Right atrium auricular region (tissue), 2 donors: ENCODE measurements around the gene NINJ2. TPM values are rescaled to one million over a fixed set of nuclear protein-coding genes. Genes with fewer than 3 reads are reported as not detected.

Experiments
- DNase-seq: peaks from one replicate; pipeline ENCODE4 v3.0.0-alpha.2; 2019; ENCODE audit warnings: low spot score
- H3K27ac ChIP-seq, 2 donors: fragments of 200-600 bp; sonication (generic); 1 replicate in 1 of 2; 2 replicates in 1 of 2; pipeline ENCODE4 v1.5.1; 2016 to 2019
- H3K27me3 ChIP-seq, 2 donors: fragments of 200-600 bp; sonication (generic); one replicate each; pipeline versions ENCODE4 v1.5.1 to v1.6.0; 2017 to 2019
- H3K36me3 ChIP-seq: fragments of 200-600 bp; sonication (generic); one replicate; pipeline ENCODE4 v1.5.1; 2016
- H3K4me1 ChIP-seq, 2 donors: fragments of 200-600 bp; sonication (generic); one replicate each; pipeline versions ENCODE4 v1.5.1 to v1.6.0; 2017 to 2019
- H3K4me3 ChIP-seq, 2 donors: fragments of 200-600 bp; sonication (generic); 1 replicate in 1 of 2; 2 replicates in 1 of 2; pipeline ENCODE4 v1.5.1; 2017 to 2019; ENCODE audit warnings: mild to moderate bottlenecking in 1 of 2, moderate library complexity in 1 of 2
- H3K9me3 ChIP-seq, 2 donors: fragments of 200-600 bp; sonication (generic); one replicate each; pipeline ENCODE4 v1.5.1; 2019
- total RNA-seq, 2 donors: library from RNA; depleted of rRNA; stranded (reverse); fragments of >200 nt; gene quantifications; one replicate each; pipeline ENCODE4 v1.1.0, GENCODE V29; 2016
- TF ChIP-seq, protein P1 (sequence below), 2 donors: fragments of 200-600 bp; sonication (generic); IDR thresholded peaks; one replicate each; pipeline ENCODE4 v1.5.1; 2019; ENCODE audit warnings: antibody characterized with exemption in 2 of 2

Gene NINJ2
- total RNA-seq, 2 donors from 2014 or later, result 5.4 to 8.8 TPM

DNA sequence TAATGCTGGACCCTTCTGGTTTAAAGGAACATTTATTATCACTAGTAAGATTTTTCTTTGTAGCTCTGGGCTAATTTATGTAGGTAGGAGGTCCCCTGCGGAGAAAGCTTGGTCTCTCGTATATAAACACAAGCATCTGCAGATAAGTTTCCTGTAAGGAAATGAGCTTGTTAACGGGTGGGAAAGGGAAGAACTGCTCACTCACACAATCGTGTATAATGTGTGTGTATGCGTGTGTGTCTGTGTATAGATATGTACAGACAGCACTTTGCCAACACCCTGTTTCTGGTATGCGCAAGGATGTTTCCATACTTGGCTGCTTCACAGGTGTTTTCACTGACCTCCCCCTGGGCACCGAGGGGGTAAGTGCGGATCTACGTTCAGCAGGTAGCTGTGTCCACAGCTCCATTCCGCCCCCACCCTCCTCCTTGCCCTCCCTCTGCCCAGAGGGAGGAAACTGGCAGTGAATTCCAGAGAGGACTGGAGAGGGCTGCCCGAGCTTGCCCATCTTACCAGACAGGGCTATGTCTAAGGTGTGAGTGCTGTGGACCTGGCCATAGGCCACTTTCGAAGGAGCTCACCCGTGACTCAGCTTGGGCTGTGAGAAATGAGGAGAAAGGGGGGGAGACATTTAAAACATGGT, 65.2 kb downstream of the NINJ2 start:
- DNase-seq, result no peak
- Histone ChIP-seq H3K9me3 (no peaks in the 10 kb centered on the region), H3K27me3 (no peaks in the 10 kb centered on the region), H3K36me3 (no peaks in the 10 kb centered on the region), H3K4me3 (no peak overlapping the region), H3K27ac (no peak overlapping the region), H3K4me1 (peaks cover 0 to 10% of the 10 kb centered on the region in 2 donors)
- TF ChIP-seq, protein P1, sequence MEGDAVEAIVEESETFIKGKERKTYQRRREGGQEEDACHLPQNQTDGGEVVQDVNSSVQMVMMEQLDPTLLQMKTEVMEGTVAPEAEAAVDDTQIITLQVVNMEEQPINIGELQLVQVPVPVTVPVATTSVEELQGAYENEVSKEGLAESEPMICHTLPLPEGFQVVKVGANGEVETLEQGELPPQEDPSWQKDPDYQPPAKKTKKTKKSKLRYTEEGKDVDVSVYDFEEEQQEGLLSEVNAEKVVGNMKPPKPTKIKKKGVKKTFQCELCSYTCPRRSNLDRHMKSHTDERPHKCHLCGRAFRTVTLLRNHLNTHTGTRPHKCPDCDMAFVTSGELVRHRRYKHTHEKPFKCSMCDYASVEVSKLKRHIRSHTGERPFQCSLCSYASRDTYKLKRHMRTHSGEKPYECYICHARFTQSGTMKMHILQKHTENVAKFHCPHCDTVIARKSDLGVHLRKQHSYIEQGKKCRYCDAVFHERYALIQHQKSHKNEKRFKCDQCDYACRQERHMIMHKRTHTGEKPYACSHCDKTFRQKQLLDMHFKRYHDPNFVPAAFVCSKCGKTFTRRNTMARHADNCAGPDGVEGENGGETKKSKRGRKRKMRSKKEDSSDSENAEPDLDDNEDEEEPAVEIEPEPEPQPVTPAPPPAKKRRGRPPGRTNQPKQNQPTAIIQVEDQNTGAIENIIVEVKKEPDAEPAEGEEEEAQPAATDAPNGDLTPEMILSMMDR (IDR thresholded peaks at IDR 0.05), result no peak

DNA sequence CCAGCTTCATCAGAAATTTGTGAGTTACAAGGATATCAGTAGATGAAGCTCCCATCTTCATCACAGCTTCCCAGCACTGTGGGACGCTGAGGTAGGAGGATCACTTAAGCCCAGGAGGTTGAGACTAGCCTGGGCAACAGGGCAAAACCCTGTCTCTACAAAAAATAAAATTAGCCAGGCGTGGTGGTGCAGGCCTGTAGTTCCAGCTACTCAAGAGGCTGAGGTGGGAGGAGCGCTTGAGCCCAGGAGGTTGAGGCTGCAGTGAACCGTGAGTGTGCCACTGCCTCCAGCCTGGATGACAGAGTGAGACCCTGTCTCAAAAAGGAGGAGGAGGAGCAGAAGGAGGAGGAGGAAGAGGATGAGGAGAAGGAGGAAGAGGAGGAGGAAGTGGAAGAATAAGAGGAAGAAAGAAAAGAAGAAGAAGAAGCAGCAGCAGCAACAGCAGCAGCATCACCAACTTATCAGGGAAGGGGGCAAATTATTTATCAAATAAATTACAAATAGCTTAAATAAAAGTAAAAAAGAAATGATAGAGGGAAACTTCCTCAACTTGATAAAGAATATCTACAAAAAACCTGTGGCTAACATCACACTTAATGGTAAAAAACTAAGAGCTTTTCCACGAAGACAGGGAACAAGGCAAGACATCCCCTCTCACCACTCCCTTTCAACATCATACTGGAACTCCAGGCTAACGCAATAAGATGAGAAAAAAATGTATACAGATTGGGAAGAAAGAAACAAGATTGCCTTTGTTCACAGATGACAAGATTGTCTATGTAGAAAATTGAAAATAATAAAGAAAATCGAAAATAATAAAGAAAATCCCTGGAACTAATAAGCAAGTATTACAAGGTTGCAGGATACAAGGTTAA, 69.6 kb downstream of the NINJ2 start:
- H3K4me3 ChIP-seq, result no peak overlapping the region
- no peaks in the 10 kb centered on the region for H3K9me3 ChIP-seq
- peak overlapping the region in 1 of 2 donors; percentile 80 for H3K27ac ChIP-seq
- no peaks in the 10 kb centered on the region for H3K27me3 ChIP-seq
- H3K36me3 ChIP-seq, result no peaks in the 10 kb centered on the region
- DNase-seq, result no peak
- peaks cover 0 to 35% of the 10 kb centered on the region in 2 donors for H3K4me1 ChIP-seq
- TF ChIP-seq, protein P1 (IDR thresholded peaks at IDR 0.05), result no peak

DNA sequence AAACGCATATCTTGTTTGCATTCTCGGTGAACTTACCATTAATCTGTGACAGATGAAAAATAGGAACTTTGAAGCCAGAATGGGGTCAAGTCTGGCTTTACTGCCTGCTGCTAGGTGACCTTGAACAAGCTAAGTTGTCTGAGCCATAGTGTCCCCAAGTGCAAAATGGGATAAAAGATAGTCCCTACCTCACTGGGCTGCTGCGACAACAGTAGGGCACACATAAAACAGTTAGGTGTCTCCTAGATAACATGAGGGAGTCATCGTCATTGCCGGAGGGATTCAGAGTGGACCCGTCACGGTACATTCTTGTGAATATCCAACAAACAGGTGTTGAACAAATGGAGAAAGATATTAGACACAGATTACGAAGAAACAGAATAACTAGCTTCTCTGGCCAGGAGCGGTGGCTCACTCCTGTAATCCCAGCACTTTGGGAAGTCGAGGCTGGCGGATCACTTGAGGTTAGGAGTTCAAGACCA, 71.2 kb downstream of the NINJ2 start:
- Histone ChIP-seq H3K4me1 (peaks cover 0 to 24% of the 10 kb centered on the region in 2 donors), H3K27ac (peak overlapping the region; percentile 80 to 83), H3K36me3 (no peaks in the 10 kb centered on the region), H3K27me3 (no peaks in the 10 kb centered on the region), H3K4me3 (no peak overlapping the region), H3K9me3 (no peaks in the 10 kb centered on the region)
- TF ChIP-seq, protein P1 (IDR thresholded peaks at IDR 0.05), result no peak
- no peak for DNase-seq

DNA sequence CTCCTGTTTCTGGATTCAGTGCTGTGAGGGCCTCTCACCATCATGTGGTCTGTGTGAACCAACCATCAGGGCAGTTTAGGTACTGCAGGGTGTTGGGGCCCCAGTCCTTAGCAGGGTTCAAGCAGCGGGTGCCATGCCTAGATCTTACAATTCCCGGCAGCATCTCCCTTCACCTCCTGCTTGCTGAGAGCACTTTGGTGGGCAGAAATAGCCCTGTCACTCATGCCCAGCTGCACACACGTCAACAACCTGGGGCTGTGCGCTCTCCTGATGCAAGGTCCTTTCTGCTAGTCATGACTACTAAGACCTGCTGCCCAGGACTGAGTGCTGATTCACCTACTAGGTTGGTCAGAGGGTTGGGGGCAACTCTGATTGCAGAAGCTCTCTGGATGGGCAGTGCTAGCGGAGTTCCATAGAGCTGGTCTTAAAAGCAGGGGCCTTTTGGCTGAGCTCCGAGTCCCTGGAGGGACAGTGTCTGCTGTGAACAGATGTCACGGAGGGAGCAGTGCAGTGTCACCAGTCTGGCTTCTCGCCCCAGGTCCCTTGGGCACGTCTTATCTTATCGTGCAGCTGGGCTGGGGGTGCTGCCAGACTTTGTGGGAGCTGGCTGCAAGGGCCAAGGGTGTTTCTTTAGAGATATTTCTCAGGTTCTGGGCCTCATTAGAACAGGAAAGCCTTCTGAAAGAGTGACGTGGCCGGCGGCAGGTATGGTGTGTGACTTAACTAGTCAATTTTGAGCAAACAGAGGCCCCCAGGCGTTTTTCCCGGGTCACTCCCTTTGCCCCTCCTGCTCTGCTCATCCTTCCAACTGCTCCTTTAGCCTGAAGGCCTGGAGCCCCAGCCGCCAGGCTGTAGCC, 71.8 kb downstream of the NINJ2 start:
- Histone ChIP-seq H3K4me1 (peaks cover 0 to 24% of the 10 kb centered on the region in 2 donors), H3K27ac (peak overlapping the region; percentile 80 to 83), H3K9me3 (no peaks in the 10 kb centered on the region), H3K27me3 (no peaks in the 10 kb centered on the region), H3K4me3 (no peak overlapping the region), H3K36me3 (no peaks in the 10 kb centered on the region)
- TF ChIP-seq, protein P1 (IDR thresholded peaks at IDR 0.05), result peak in 1 of 2 donors; percentile 33
- DNase-seq, result peak; percentile 79

DNA sequence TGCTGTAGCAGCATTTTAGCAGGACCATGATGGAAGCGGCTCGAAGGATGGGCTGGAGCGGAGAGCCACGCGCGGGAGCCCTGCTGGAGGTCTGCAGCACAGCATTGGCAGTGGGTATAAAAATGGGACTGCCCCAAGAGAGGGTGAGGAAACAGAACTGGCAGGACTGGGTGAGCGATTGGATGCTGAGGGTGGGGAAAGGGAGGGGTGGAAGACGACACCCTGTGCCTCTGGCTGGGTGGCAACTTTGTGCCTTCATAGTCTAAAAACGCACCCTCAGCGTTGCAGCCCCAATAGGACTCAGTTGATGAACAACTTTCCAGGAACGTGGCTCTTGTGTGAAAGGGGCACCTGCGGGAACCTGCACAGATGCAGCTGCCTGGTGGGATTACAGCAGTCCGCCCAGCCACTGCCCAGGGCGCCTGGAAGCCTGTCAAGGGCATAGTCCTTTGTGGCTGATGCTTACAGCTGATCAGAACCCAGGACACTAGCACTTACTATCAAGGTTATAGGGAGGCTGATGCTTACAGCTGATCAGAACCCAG, 73.0 kb downstream of the NINJ2 start:
- Histone ChIP-seq H3K27me3 (no peaks in the 10 kb centered on the region), H3K4me3 (no peak overlapping the region), H3K4me1 (peaks cover 0 to 31% of the 10 kb centered on the region in 2 donors), H3K9me3 (no peaks in the 10 kb centered on the region), H3K36me3 (no peaks in the 10 kb centered on the region), H3K27ac (peak overlapping the region; percentile 69 to 80)
- no peak for DNase-seq
- TF ChIP-seq, protein P1 (IDR thresholded peaks at IDR 0.05), result no peak
